GM23338 (cell line): ENCODE data around the gene NR3C1. TPM values are rescaled to one million over a fixed set of nuclear protein-coding genes. Genes with fewer than 3 reads are reported as not detected.

Experiments used
- ETS1 ChIP-seq: IDR thresholded peaks from 2 replicates; pipeline ENCODE4 v1.6.1; 2016; ENCODE audit warnings: antibody characterized with exemption
- EZH2 ChIP-seq: fragments of 200-600 bp; sonication (generic); IDR thresholded peaks from one replicate; pipeline ENCODE4 v1.8.0; 2017; ENCODE audit warnings: antibody characterized with exemption, mild to moderate bottlenecking, low read depth; ENCODE audit not compliant: unreplicated experiment
- NANOG ChIP-seq: IDR thresholded peaks from 2 replicates; pipeline ENCODE4 v1.6.1; 2016; ENCODE audit warnings: antibody characterized with exemption, borderline replicate concordance
- REST ChIP-seq: IDR thresholded peaks from one replicate; pipeline ENCODE4 v1.6.1; 2018; ENCODE audit warnings: antibody characterized with exemption; ENCODE audit not compliant: unreplicated experiment
- STAT1 ChIP-seq: IDR thresholded peaks from one replicate; pipeline ENCODE4 v1.6.1; 2016; ENCODE audit warnings: antibody characterized with exemption; ENCODE audit not compliant: unreplicated experiment
- ZNF462 ChIP-seq: fragments of 250-450 bp; sonication (Bioruptor Pico); IDR thresholded peaks from 2 replicates; pipeline ENCODE4 v1.5.0; 2020; ENCODE audit warnings: mild to moderate bottlenecking, moderate library complexity
- polyA plus RNA-seq: library from polyadenylated mRNA; unstranded; fragments of >200 nt; fragmentation: Nextera tagmentation; extraction: Ambion mirVana; gene quantifications from 2 replicates; pipeline ENCODE4 v1.2.1, GENCODE V29; 2016
- total RNA-seq: library from RNA; depleted of rRNA; stranded (reverse); fragments of >200 nt; shearing (Covaris generic); gene quantifications from 2 replicates; pipeline ENCODE4 v1.2.3, GENCODE V29; 2014

Gene NR3C1
- total and polyA plus RNA-seq, 2 experiments from 2014 or later, result 1.2 to 4.6 TPM

- TF ChIP-seq ZNF462 (CRISPR knock-in tag) (no peak), NANOG (no peak), EZH2 (no peak), REST (no peak), STAT1 (no peak), ETS1 (no peak)
Observed at GRCh38 chr5:143243103-143243502, 160.4 kb downstream of the NR3C1 start (continued).
